GM12875 (cell line): ENCODE data around the gene INMT.

ENCODE experiments used
- H3K4me3 ChIP-seq: one replicate; pipeline ENCODE4 v1.5.1; 2011; ENCODE audit warnings: low read depth, low read length, control low read depth
- TF ChIP-seq, protein P1 (sequence below): IDR thresholded peaks from 2 replicates; pipeline ENCODE4 v1.5.1; 2011; ENCODE audit warnings: low read depth, mild to moderate bottlenecking, control low read depth, inconsistent platforms, low read length, moderate library complexity, borderline replicate concordance; ENCODE audit not compliant: insufficient read depth

The INMT gene

GRCh38 chr7:30707391-30708357, 44.3 kb upstream of the INMT start:
- TF ChIP-seq, protein P1, sequence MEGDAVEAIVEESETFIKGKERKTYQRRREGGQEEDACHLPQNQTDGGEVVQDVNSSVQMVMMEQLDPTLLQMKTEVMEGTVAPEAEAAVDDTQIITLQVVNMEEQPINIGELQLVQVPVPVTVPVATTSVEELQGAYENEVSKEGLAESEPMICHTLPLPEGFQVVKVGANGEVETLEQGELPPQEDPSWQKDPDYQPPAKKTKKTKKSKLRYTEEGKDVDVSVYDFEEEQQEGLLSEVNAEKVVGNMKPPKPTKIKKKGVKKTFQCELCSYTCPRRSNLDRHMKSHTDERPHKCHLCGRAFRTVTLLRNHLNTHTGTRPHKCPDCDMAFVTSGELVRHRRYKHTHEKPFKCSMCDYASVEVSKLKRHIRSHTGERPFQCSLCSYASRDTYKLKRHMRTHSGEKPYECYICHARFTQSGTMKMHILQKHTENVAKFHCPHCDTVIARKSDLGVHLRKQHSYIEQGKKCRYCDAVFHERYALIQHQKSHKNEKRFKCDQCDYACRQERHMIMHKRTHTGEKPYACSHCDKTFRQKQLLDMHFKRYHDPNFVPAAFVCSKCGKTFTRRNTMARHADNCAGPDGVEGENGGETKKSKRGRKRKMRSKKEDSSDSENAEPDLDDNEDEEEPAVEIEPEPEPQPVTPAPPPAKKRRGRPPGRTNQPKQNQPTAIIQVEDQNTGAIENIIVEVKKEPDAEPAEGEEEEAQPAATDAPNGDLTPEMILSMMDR = no peak
- H3K4me3 ChIP-seq = no peak overlapping the region

DNA sequence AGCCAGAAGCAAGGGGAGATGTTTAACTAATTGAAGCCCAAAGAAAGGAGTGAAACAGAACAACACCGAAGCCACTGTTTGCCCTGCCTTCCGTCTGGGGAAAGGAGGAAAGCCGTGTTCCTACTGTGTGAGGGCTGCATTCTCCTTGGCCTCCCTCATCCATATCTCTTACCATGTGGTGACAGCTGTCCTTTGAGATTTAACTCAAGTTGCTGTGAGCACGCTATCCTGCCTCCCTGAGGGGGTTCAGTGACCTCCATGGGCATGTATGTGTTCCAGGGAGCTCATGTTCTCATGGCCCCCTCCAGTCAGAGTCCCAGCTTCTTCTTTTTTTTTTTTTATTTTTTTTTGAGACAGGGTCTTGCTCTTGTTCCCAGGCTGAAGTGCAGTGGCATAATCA, 43.5 kb upstream of the INMT start:
- no peak overlapping the region for H3K4me3 ChIP-seq
- TF ChIP-seq, protein P1 = no peak

DNA sequence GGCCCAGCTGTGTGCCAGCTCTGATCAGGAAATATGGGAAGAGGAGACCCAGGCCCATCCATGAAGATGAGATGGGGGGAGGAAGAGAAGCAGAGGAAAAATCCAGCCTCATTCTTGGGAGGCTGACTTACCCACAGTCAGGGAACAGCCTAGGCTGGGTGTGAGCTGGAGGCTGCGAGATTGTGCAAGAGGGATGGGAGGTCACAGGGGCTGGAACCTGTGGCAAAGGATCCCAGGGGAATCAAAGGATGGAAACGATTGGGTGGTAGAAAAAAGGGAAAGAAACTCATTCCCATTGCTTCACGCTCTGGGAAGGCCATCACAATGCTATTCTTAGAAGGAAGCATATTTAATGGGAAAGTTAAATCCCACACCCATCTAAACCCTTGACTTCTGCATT, 43.0 kb upstream of the INMT start:
- TF ChIP-seq, protein P1 = no peak
- H3K4me3 ChIP-seq = no peak overlapping the region

DNA sequence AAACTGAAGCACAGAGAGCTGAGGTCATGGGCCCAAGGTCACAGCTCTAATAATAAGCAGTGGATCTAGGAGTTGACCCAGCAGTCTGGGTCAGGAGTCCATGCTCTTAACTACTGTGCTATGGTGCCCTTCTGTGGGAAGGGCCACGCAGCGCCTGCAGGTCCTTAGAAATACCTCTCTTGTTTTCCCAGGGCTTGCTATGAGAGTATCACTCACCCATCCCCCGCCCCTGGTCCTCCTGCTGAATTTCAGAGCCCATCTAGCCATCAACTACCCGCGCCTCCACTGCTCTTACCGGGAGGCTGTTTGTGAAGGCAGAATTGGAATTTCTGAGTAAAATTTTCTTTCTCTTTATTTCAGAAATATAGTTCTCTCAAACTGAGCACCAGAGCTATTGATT, 42.4 kb upstream of the INMT start:
- no peak overlapping the region for H3K4me3 ChIP-seq
- TF ChIP-seq, protein P1 = no peak

- TF ChIP-seq, protein P1 = no peak
- H3K4me3 ChIP-seq = no peak overlapping the region
These were observed 41.3 kb upstream of the INMT start for GRCh38 chr7:30710669-30711068.

DNA sequence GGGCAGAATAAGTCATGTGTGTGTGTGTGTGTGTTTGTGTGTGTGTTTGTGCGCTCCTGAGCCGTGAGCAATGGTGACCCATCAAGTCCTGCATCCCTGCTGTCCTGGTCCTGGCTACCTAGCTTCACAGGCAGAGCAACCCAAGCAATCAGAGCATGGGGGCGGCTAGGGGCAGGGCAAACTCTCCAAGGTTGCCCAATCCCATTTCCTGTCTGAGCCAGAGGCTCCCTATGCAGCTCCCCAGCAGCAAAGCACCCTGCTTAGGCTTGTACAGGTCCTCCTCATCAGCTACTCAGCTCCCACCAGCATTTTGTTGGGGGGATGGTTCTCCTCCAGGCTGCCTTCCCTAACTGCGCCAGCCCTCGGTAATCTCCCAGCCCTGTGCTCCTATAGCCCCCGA, 38.5 kb upstream of the INMT start:
- no peak overlapping the region for H3K4me3 ChIP-seq
- TF ChIP-seq, protein P1 = no peak

DNA sequence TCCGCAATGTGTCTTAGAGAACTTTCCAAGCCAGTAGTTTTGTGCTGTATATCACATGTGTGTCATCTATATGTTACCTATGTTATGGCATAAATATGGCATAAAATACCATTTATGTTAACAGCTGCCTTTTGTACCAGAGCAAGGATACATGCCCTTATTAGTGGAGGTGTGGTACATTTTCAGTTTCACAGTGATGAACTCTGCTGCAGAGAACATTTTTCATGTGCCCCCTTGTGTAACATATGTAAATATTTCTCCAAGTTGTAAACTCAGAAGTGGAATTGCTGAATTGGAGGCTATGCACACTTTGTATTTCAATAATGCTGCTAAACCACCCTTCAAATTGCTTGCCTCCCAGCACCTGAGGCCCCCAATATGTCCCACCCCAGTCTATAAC, 37.8 kb upstream of the INMT start:
- H3K4me3 ChIP-seq = no peak overlapping the region
- TF ChIP-seq, protein P1 = no peak
